ENCODE data around the gene ONECUT2.
A peak's percentile ranks its signal among the peaks of the same experiment; 100 is the strongest.
"Not testable (repeated sequence)": the region's sequence is repeated elsewhere in the genome, so short reads cannot be mapped to it uniquely, and the experiment has no call there.

The ONECUT2 gene

DNA sequence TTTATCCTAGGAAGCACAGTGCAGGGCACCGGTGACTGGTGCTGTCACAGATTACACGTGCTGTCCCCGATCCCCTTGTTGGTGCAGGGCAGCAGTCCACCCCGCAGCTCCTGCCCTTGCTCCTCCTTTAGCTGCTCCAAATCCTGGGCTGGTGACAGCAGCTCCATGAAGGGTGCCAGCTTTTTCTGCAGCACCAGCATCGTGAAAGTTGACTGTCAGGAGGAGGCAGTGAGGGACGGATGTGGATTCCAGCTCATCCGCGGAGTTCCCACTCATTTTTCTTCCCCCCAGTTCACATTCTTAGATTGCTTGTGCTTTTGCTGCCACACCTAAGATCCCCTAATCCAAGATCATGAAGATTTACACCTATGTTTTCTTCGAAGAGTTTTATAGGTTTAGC is 67.5 kb downstream of the ONECUT2 start:
- DNase-seq: no peak
- TF ChIP-seq POLR2A (IDR thresholded peaks at IDR 0.05; ENCODE audit: low read length) (no peak), GATA1 (IDR thresholded peaks at IDR 0.05; ENCODE audit: low read depth, low read length) (no peak)

GRCh38 chr18:57505231-57505630 is 70.1 kb downstream of the ONECUT2 start:
- no peak for TF ChIP-seq GATA1 (IDR thresholded peaks at IDR 0.05; ENCODE audit: low read depth, low read length)
- DNase-seq: no peak

DNA sequence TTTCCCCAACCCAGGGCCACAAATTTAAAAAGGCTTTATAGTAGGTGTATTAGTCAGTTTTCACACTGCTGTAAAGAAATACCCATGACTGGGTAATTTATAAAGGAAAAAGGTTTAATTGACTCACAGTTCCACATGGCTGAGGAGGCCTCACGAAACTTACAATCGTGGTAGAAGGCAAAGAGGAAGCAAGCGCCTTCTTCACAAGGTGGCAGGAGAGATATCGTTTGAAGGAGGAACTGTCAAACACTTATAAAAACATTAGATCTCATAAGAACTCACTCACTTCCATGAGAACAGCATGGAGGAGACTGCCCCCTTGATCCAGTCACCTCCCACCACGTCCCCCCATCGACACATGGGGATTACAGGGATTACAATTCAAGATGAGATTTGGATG is 80.9 kb downstream of the ONECUT2 start:
- TF ChIP-seq POLR2A (IDR thresholded peaks at IDR 0.05; ENCODE audit: low read length) (no peak), GATA1 (IDR thresholded peaks at IDR 0.05; ENCODE audit: low read depth, low read length) (no peak)
- DNase-seq: peak in 1 of 2 experiments; percentile 17

DNA sequence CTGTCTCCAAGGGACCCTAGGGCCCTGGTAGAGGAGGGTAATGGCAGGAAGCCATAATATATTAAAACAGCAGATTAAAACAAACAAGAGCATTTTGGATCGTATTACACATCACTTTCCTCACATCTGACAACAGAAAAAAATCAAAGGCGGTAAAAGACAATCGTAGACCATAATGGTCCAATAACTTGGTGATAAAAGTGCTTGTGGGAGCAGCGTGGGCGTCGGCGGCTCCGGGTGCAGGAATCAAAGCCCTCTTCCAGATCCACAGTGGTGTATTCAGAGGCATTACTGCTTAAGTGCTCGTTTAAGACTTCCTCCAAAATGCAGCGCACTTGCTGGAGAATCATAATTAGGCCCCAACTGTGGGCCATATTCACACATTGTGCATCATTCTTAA is 83.4 kb downstream of the ONECUT2 start:
- no peak for TF ChIP-seq GATA1 (IDR thresholded peaks at IDR 0.05; ENCODE audit: low read depth, low read length)
- TF ChIP-seq POLR2A (IDR thresholded peaks at IDR 0.05; ENCODE audit: low read length): no peak
- DNase-seq: no peak

GRCh38 chr18:57519668-57520424 is 84.7 kb downstream of the ONECUT2 start:
- no peak for DNase-seq
- no peak for TF ChIP-seq GATA1 (IDR thresholded peaks at IDR 0.05; ENCODE audit: low read depth, low read length)
- no peak for TF ChIP-seq POLR2A (IDR thresholded peaks at IDR 0.05; ENCODE audit: low read length)

- not testable (repeated sequence) for DNase-seq
These were observed 87.2 kb downstream of the ONECUT2 start for GRCh38 chr18:57522348-57522747.

- peak; percentile 90 to 91 for DNase-seq
- TF ChIP-seq POLR2A (IDR thresholded peaks at IDR 0.05; ENCODE audit: low read length): no peak
- no peak for TF ChIP-seq GATA1 (IDR thresholded peaks at IDR 0.05; ENCODE audit: low read depth, low read length)
These were observed 88.2 kb downstream of the ONECUT2 start for GRCh38 chr18:57523171-57523956.

- no peak for TF ChIP-seq GATA1 (IDR thresholded peaks at IDR 0.05; ENCODE audit: low read depth, low read length)
- TF ChIP-seq POLR2A (IDR thresholded peaks at IDR 0.05; ENCODE audit: low read length): no peak
- DNase-seq: peak; percentile 59 to 68
These were observed 92.5 kb downstream of the ONECUT2 start for GRCh38 chr18:57527556-57528229.

DNA sequence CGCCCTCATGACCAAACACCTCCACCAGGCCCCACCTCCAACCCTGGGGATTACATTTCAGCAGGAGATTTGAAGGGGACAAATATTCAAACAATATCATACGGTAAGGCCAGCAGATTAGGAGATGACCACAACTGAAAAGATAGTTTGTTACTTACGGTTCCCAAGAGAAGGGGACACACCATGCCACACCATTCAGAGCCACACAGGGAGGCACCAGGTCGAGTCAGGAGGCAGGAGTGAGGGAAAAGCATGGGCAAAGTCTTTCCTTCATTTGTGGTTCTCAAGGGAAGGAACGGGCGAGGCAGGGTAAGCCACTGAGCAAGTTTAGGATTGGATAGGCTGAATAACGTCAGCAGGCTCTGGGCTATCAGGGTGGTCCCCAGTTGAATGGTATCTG is 94.0 kb downstream of the ONECUT2 start:
- no peak for TF ChIP-seq GATA1 (IDR thresholded peaks at IDR 0.05; ENCODE audit: low read depth, low read length)
- TF ChIP-seq POLR2A (IDR thresholded peaks at IDR 0.05; ENCODE audit: low read length): no peak
- no peak for DNase-seq

DNA sequence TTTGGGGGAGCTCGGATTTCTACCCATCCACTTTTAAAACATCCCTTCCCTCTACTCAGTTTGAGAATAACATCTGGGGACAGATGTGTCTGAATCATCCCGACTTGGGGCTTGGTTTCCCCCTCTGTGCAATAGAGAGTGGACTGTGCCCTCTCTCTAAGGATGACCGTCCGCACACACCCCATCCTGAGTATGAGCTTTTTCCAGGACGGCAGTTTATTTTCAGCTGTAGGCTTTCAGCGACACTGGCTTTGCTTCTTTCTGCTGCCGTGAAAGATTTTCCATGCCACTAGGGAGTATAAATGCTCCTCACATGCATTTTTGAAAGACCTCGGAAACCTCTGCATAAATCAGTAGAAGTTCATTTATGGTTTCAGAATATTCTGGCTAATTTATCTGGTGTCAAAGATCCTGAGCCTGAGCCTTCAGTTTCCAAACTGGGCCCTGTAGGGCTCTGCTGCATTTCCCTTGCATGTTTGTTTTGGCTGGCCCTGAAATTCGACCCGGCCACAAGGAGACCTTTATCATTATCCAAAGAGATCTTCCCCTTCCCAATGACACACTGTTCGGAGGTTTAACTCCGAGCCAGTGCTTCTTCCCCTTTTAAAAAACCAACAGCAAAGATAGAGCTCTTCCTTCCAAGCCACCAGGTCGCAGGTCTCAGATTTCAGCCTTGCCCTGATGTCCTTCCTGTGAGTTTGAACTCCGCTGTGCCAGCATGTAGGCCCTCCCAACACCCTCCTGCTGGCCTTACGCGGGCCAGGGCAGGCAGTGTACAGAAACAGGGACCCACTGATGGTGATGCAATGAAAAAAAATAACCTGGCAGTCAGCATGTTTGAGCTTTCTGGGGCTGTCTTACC is 98.1 kb downstream of the ONECUT2 start:
- no peak for TF ChIP-seq GATA1 (IDR thresholded peaks at IDR 0.05; ENCODE audit: low read depth, low read length)
- TF ChIP-seq POLR2A (IDR thresholded peaks at IDR 0.05; ENCODE audit: low read length): no peak
- DNase-seq: no peak

DNA sequence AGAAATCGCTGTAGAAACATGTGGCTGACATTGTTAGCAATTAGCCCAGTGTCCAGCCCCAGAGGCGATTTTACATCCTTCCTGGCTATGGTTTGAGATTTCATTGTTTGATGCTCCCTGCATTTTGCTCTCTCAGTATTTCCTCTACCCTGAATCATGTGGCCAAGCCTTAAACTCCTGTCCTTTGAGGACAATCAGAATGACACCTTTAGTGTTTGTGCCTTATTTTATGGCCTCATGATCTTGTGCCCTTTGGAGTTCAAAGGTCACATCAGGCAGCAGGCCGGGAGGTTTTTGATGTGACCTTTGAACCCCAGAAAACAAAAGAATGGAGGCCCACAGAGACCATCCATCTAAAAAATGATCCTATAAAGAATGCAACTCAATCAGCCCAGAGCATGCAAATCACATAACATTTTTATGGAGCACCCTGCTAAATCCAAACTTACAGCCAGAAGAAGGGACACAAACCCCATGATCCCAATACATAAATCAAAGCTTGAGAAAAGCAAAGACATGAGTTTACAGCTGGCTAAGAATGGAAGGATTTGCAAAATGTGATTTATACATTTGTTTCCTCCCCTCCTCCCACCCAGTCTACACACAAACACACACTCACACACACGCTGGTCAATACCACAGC is 98.8 kb downstream of the ONECUT2 start:
- DNase-seq: no peak
- no peak for TF ChIP-seq GATA1 (IDR thresholded peaks at IDR 0.05; ENCODE audit: low read depth, low read length)
- no peak for TF ChIP-seq POLR2A (IDR thresholded peaks at IDR 0.05; ENCODE audit: low read length)

DNA sequence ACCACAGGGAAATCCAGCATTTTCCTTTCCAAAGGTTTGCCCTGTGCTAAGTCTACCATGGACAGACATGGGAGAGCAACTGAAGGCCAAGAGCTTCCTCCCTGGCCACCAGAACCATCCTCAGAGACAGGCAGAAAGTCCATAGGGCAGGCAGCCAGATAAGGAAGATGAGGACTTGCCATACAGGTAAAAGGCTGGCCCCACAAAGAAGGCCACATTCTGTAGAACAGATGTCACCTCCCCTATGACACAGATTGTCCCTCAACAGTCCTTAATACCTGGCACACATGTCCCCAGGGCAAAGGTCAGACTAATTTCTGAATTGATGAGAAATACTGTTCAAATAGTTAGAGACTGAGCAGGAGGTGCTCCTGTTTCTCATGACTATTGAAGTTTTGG is 99.3 kb downstream of the ONECUT2 start:
- TF ChIP-seq GATA1 (IDR thresholded peaks at IDR 0.05; ENCODE audit: low read depth, low read length): no peak
- TF ChIP-seq POLR2A (IDR thresholded peaks at IDR 0.05; ENCODE audit: low read length): no peak
- DNase-seq: no peak

DNA sequence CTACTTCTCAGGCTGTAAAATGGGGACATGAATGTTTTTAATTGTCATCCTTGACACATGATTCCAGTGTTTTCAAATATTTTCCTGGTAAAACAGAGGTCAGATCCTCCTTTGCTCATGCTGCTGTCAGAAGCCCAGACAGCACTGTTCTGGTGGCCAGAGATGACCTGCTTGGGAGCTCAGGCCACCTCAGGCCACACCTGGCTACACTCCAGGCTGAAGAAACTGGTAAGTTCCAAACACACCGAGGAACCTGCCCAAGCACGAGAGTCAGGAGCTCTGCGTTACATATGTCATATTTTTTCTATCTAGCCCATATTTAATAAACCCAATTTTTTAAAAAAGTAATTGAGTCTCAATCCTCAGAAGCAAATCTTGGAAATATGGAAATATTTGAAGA is 103.4 kb downstream of the ONECUT2 start:
- DNase-seq: no peak
- TF ChIP-seq POLR2A (IDR thresholded peaks at IDR 0.05; ENCODE audit: low read length): no peak
- TF ChIP-seq GATA1 (IDR thresholded peaks at IDR 0.05; ENCODE audit: low read depth, low read length): no peak

Data from erythroblast (primary cell).